Measurements from ENCODE around the gene GPR34. TPM values are rescaled to one million over a fixed set of nuclear protein-coding genes. Genes with fewer than 3 reads are reported as not detected.
A peak's percentile ranks its signal among the peaks of the same experiment; 100 is the strongest.

GPR34 gene
- total and polyA plus RNA-seq, 2 donors (not counting 1 experiment from before 2014, with no cell fraction given): 0.21 TPM; not detected in 1

DNA sequence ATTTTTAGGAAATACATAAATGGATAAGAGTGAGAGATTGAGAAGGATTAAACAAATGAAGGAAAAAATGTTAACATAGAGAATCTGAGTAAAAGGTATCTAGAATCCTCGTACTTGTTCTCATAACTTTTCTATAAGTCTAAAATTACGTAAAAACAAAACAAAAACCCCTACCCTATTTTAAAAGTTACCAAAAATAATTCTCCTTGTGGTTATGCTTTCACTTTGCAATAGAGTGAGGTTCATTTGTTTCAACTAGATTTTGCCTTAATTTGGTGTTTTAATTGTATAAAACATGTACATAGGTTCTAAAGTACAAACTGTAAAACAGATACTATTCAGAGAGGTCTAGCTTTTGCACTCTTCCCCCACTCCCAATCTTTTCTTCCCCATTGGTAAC is 3.8 kb upstream of the GPR34 start:
- intact Hi-C loops (cut with micrococcal nuclease): no loop called here
- no peak overlapping the region for H3K9ac ChIP-seq (ENCODE audit: low read length)
- WGBS (ENCODE audit: insufficient coverage): no CpG with 5 or more reads among the region's 2 CpGs
- no peaks in the 10 kb centered on the region for H4K20me1 ChIP-seq (ENCODE audit: control insufficient read depth, insufficient read depth, low read length, poor library complexity, severe bottlenecking)
- no peaks in the 10 kb centered on the region for H3K27me3 ChIP-seq (replicated peaks in 1 of 4; ENCODE audit: control extremely low read depth in 1 of 4, control insufficient read depth in 3 of 4, insufficient read depth in 4 of 4, low read length in 3 of 4)
- Mint-ChIP-seq H3K27me3 (no peaks in the 10 kb centered on the region), H3K4me1 (peaks cover 31% of the 10 kb centered on the region), H3K27ac (no peak overlapping the region), H3K4me3 (no peak overlapping the region), H3K9me3 (ENCODE audit: insufficient read depth) (no peaks in the 10 kb centered on the region)
- no peak for ATAC-seq (ENCODE audit: low read depth)
- TF ChIP-seq, protein P1, sequence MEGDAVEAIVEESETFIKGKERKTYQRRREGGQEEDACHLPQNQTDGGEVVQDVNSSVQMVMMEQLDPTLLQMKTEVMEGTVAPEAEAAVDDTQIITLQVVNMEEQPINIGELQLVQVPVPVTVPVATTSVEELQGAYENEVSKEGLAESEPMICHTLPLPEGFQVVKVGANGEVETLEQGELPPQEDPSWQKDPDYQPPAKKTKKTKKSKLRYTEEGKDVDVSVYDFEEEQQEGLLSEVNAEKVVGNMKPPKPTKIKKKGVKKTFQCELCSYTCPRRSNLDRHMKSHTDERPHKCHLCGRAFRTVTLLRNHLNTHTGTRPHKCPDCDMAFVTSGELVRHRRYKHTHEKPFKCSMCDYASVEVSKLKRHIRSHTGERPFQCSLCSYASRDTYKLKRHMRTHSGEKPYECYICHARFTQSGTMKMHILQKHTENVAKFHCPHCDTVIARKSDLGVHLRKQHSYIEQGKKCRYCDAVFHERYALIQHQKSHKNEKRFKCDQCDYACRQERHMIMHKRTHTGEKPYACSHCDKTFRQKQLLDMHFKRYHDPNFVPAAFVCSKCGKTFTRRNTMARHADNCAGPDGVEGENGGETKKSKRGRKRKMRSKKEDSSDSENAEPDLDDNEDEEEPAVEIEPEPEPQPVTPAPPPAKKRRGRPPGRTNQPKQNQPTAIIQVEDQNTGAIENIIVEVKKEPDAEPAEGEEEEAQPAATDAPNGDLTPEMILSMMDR (IDR thresholded peaks at IDR 0.05): no peak
- no peak for TF ChIP-seq EZH2 (IDR thresholded peaks at IDR 0.05; ENCODE audit: borderline replicate concordance, insufficient read depth, low read depth, low read length, poor library complexity, severe bottlenecking)
- ChIA-PET CTCF (no interaction called here), POLR2A (no interaction called here)
- no peaks in the 10 kb centered on the region for H3K9me3 ChIP-seq (ENCODE audit: control extremely low read depth in 1 of 3, control insufficient read depth in 2 of 3, insufficient read depth in 1 of 3, low read length in 2 of 3)
- H3K36me3 ChIP-seq (replicated peaks in 1 of 2; ENCODE audit: control extremely low read depth in 1 of 2, control insufficient read depth in 1 of 2, extremely low read depth in 1 of 2, insufficient read depth in 2 of 2, low read length in 1 of 2): no peaks in the 10 kb centered on the region
- no peak overlapping the region for H3K27ac ChIP-seq (ENCODE audit: low read length in 2 of 2)
- no peak overlapping the region for H2AFZ ChIP-seq (ENCODE audit: insufficient read depth, low read depth, low read length, poor library complexity, severe bottlenecking)
- peak overlapping the region; percentile 8 for H3K4me2 ChIP-seq (replicated peaks; ENCODE audit: low read depth, low read length, poor library complexity, severe bottlenecking)
- H3K4me1 ChIP-seq (ENCODE audit: control insufficient read depth in 2 of 2, insufficient read depth in 2 of 2, low read length in 2 of 2): peaks cover 23 to 26% of the 10 kb centered on the region in 2 donors
- no peaks in the 10 kb centered on the region for H3K79me2 ChIP-seq (ENCODE audit: control insufficient read depth, insufficient read depth, low read length)
- no peak overlapping the region for H3K4me3 ChIP-seq (ENCODE audit: control extremely low read depth in 1 of 5, extremely low read depth in 1 of 5, insufficient read depth in 1 of 5, low read depth in 2 of 5, low read length in 4 of 5)
- no peak for DNase-seq

DNA sequence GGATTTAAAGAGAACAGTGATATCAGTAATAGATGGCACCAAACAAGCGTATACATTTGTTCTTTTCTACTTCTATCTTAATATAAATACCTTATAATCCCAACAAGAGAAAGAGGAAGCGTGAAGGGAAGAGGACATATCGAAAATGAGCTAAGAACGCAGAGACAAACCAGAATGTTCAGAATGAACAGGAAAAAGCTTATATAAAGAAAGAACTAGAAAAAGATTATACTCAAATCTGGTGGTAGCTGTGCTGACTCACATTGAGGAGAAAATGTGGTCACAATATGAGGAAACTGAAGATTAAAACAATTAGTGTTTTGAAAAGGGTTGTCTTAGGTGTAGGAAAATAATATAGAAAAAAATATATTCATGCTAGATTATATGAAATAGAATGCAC is 2.0 kb upstream of the GPR34 start:
- TF ChIP-seq, protein P1 (IDR thresholded peaks at IDR 0.05): no peak
- TF ChIP-seq EZH2 (IDR thresholded peaks at IDR 0.05; ENCODE audit: borderline replicate concordance, insufficient read depth, low read depth, low read length, poor library complexity, severe bottlenecking): no peak
- no peaks in the 10 kb centered on the region for H3K27me3 ChIP-seq (replicated peaks in 1 of 4; ENCODE audit: control extremely low read depth in 1 of 4, control insufficient read depth in 3 of 4, insufficient read depth in 4 of 4, low read length in 3 of 4)
- H3K36me3 ChIP-seq (replicated peaks in 1 of 2; ENCODE audit: control extremely low read depth in 1 of 2, control insufficient read depth in 1 of 2, extremely low read depth in 1 of 2, insufficient read depth in 2 of 2, low read length in 1 of 2): no peaks in the 10 kb centered on the region
- H3K4me1 ChIP-seq (ENCODE audit: control insufficient read depth in 2 of 2, insufficient read depth in 2 of 2, low read length in 2 of 2): peaks cover 24 to 26% of the 10 kb centered on the region in 2 donors
- H2AFZ ChIP-seq (ENCODE audit: insufficient read depth, low read depth, low read length, poor library complexity, severe bottlenecking): no peak overlapping the region
- no peak overlapping the region for H3K27ac ChIP-seq (ENCODE audit: low read length in 2 of 2)
- CTCF ChIA-PET: no interaction called here
- no peaks in the 10 kb centered on the region for H3K79me2 ChIP-seq (ENCODE audit: control insufficient read depth, insufficient read depth, low read length)
- peak overlapping the region; percentile 4 for H3K4me2 ChIP-seq (replicated peaks; ENCODE audit: low read depth, low read length, poor library complexity, severe bottlenecking)
- H4K20me1 ChIP-seq (ENCODE audit: control insufficient read depth, insufficient read depth, low read length, poor library complexity, severe bottlenecking): no peaks in the 10 kb centered on the region
- Mint-ChIP-seq H3K27ac (no peak overlapping the region), H3K9me3 (ENCODE audit: insufficient read depth) (no peaks in the 10 kb centered on the region), H3K4me3 (no peak overlapping the region), H3K4me1 (peaks cover 36% of the 10 kb centered on the region), H3K27me3 (no peaks in the 10 kb centered on the region)
- DNase-seq (no peak), ATAC-seq (ENCODE audit: low read depth) (no peak)
- intact Hi-C loops (cut with micrococcal nuclease): loop anchor here (2.0 kb wide), 1 partner anchor 48 kb away; no protein-coding TSS in a partner anchor
- no peak overlapping the region for H3K4me3 ChIP-seq (ENCODE audit: control extremely low read depth in 1 of 5, extremely low read depth in 1 of 5, insufficient read depth in 1 of 5, low read depth in 2 of 5, low read length in 4 of 5)
- no CpG with 5 or more reads among the region's 4 CpGs for WGBS (ENCODE audit: insufficient coverage)
- POLR2A ChIA-PET: no interaction called here
- H3K9ac ChIP-seq (ENCODE audit: low read length): no peak overlapping the region
- H3K9me3 ChIP-seq (ENCODE audit: control extremely low read depth in 1 of 3, control insufficient read depth in 2 of 3, insufficient read depth in 1 of 3, low read length in 2 of 3): no peaks in the 10 kb centered on the region

Data from B cell (primary cell).